Glutamatergic neuron (in vitro differentiated cells): Measurements from ENCODE around the gene PAWR. TPM values are rescaled to one million over a fixed set of nuclear protein-coding genes. Genes with fewer than 3 reads are reported as not detected.

Experiments
- DNase-seq: peaks from one replicate; pipeline ENCODE4 v3.0.0; 2022
- H3K27ac Mint-ChIP-seq: one replicate; pipeline ENCODE4 v1.8.0; 2020; ENCODE audit warnings: mild to moderate bottlenecking, mixed read lengths, inconsistent platforms; ENCODE audit not compliant: unreplicated experiment
- H3K27me3 Mint-ChIP-seq: one replicate; pipeline ENCODE4 v1.8.0; 2020; ENCODE audit warnings: mild to moderate bottlenecking, moderate library complexity, mixed read lengths, inconsistent platforms; ENCODE audit not compliant: unreplicated experiment
- H3K36me3 Mint-ChIP-seq: one replicate; pipeline ENCODE4 v1.8.0; 2020; ENCODE audit warnings: mild to moderate bottlenecking, mixed read lengths, inconsistent platforms; ENCODE audit not compliant: unreplicated experiment
- H3K4me1 Mint-ChIP-seq: one replicate; pipeline ENCODE4 v1.8.0; 2020; ENCODE audit warnings: mild to moderate bottlenecking, low read depth, mixed read lengths, inconsistent platforms; ENCODE audit not compliant: unreplicated experiment
- H3K4me3 Mint-ChIP-seq: one replicate; pipeline ENCODE4 v1.8.0; 2020; ENCODE audit warnings: mild to moderate bottlenecking, mixed read lengths, inconsistent platforms; ENCODE audit not compliant: unreplicated experiment
- H3K9me3 Mint-ChIP-seq: one replicate; pipeline ENCODE4 v1.8.0; 2020; ENCODE audit warnings: mild to moderate bottlenecking, moderate library complexity, mixed read lengths, inconsistent platforms; ENCODE audit not compliant: unreplicated experiment
- total RNA-seq: library from RNA; stranded (reverse); fragmentation: NEBNext Ultra II Directional; extraction: Animal tissue kit (Norgen Biotek cat#: 25700); gene quantifications from one replicate; pipeline ENCODE4 v1.2.1, GENCODE V29; 2021; ENCODE audit not compliant: unreplicated experiment
- TF ChIP-seq, protein P1 (sequence below): fragments of 200-600 bp; sonication (generic); IDR thresholded peaks from one replicate; pipeline ENCODE4 v1.5.0; 2021; ENCODE audit not compliant: partially characterized antibody, unreplicated experiment

PAWR gene
- total RNA-seq, 1 donor from 2014 or later, result 7.0 TPM

DNA sequence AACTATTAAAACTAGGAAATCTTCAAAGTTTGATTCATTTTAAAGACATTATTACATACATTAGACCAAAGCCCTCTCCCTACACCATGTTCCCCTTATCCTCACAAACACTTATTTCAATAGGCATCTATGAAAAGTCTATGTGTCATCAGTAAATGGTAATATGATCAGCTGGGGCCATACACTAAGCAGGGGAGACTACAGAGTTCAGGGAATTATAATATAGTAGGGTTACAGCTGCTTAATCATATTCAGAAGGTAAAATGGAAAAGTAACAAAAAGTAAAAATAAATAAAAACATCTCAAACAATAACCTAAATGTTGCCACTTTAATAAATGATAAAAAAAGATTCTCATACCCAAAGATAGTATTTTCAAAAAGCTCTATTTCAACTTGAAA lies 29.1 kb downstream of the PAWR start:
- Mint-ChIP-seq H3K36me3 (no peaks in the 10 kb centered on the region), H3K27ac (no peak overlapping the region), H3K4me3 (no peak overlapping the region), H3K4me1 (no peaks in the 10 kb centered on the region), H3K9me3 (no peaks in the 10 kb centered on the region), H3K27me3 (no peaks in the 10 kb centered on the region)
- TF ChIP-seq, protein P1, sequence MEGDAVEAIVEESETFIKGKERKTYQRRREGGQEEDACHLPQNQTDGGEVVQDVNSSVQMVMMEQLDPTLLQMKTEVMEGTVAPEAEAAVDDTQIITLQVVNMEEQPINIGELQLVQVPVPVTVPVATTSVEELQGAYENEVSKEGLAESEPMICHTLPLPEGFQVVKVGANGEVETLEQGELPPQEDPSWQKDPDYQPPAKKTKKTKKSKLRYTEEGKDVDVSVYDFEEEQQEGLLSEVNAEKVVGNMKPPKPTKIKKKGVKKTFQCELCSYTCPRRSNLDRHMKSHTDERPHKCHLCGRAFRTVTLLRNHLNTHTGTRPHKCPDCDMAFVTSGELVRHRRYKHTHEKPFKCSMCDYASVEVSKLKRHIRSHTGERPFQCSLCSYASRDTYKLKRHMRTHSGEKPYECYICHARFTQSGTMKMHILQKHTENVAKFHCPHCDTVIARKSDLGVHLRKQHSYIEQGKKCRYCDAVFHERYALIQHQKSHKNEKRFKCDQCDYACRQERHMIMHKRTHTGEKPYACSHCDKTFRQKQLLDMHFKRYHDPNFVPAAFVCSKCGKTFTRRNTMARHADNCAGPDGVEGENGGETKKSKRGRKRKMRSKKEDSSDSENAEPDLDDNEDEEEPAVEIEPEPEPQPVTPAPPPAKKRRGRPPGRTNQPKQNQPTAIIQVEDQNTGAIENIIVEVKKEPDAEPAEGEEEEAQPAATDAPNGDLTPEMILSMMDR, result no peak
- DNase-seq, result no peak

DNA sequence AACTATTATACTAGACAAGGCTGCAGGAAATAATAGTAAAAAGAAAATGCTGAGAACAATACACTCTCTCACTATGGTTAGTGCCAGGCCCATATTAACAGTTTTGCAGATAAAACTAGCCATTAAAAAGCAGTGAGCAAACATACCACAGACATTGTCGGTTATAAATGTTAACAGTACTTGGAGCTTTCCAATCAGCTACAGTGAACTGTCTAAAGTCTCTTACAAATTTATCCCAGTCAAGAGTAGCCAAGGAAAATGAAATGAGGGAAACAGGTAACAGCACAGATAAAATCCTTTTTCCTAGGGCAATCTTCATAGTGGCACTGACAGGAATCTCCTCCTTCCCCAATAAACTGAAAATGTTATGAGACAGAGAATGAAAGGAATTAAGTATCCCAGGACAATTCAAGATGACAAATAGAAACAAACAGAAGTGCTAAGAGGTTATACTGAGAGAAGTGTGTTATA lies 30.8 kb downstream of the PAWR start:
- no peak overlapping the region for H3K4me3 Mint-ChIP-seq
- H3K4me1 Mint-ChIP-seq, result no peaks in the 10 kb centered on the region
- no peak for DNase-seq
- no peak overlapping the region for H3K27ac Mint-ChIP-seq
- no peaks in the 10 kb centered on the region for H3K36me3 Mint-ChIP-seq
- no peaks in the 10 kb centered on the region for H3K9me3 Mint-ChIP-seq
- TF ChIP-seq, protein P1, result no peak
- no peaks in the 10 kb centered on the region for H3K27me3 Mint-ChIP-seq

DNA sequence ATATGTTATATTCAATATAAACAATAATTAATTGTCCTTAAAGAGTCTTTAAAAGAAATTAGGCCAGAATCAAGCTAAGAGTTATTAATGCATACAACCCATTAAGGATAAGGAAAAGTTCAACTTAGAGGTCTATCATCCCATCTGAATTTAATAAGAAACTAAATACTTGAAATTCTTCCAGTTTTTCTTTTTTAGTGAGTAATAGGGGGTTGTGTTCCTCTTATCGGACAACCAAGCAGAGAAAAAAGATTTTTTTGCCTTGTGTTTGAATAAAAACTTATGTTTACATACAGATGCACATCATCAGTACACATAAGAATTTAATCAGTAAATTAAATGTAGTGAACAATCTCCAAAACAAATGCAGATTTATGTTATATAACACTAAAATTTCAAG lies 32.5 kb downstream of the PAWR start:
- Mint-ChIP-seq H3K9me3 (no peaks in the 10 kb centered on the region), H3K4me1 (no peaks in the 10 kb centered on the region), H3K4me3 (no peak overlapping the region), H3K27ac (no peak overlapping the region), H3K27me3 (no peaks in the 10 kb centered on the region), H3K36me3 (no peaks in the 10 kb centered on the region)
- TF ChIP-seq, protein P1, result no peak
- no peak for DNase-seq

DNA sequence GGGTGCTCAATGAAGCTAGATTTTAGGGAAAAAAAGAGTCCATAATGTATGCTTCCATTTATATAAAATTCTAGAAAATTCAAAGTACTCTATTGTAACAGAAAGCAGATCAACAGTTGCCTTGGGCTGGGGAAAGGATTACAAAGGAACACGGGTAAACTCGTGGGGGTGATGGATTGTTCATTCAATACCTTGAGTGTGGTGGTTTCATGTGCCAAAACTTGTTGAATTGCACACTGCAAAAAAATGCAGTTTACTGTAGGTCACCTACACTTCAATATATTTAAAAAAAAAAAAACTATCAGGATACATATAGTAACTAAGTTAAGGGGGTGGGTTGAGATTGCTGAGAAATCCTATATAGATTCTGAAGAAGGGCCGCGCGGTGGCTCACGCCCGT lies 33.6 kb downstream of the PAWR start:
- H3K27ac Mint-ChIP-seq, result no peak overlapping the region

DNA sequence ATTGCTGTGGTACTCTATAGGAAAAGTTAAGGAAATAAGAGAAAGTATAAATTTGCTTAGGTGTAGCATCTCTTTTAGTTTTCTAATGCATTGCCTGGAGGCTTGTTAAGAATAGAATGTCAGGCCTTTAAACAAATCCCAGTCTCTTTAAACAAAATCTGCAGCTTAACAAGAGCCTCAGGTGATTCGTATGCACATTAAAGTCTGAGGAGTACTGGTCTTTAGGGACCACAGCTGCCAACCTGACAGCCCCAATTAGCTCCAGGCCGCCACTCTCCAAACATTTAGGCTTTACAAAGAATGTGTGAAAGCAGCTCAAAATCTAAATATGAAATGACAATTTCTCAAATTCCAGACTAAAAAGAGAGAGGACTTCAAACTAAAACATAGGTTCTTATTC lies 35.7 kb downstream of the PAWR start:
- Mint-ChIP-seq H3K4me3 (no peak overlapping the region), H3K36me3 (no peaks in the 10 kb centered on the region), H3K27ac (no peak overlapping the region), H3K27me3 (no peaks in the 10 kb centered on the region), H3K9me3 (no peaks in the 10 kb centered on the region), H3K4me1 (no peaks in the 10 kb centered on the region)
- TF ChIP-seq, protein P1, result no peak
- DNase-seq, result no peak

More for the DNA sequence above, 33.6 kb downstream of the PAWR start:
- no peak overlapping the region for H3K4me3 Mint-ChIP-seq
- no peaks in the 10 kb centered on the region for H3K36me3 Mint-ChIP-seq
- TF ChIP-seq, protein P1, result no peak
- DNase-seq, result no peak
- no peaks in the 10 kb centered on the region for H3K4me1 Mint-ChIP-seq
- H3K9me3 Mint-ChIP-seq, result no peaks in the 10 kb centered on the region
- H3K27me3 Mint-ChIP-seq, result no peaks in the 10 kb centered on the region
